ENCODE data around the gene ALPL.
A peak's percentile ranks its signal among the peaks of the same experiment; 100 is the strongest.
"Not testable (repeated sequence)": the region's sequence is repeated elsewhere in the genome, so short reads cannot be mapped to it uniquely, and the experiment has no call there.

ALPL gene

GRCh38 chr1:21509351-21510112 is at the start of gene ALPL:
Gene ALPL, plus strand, starts transcription at chr1:21509423. Its CDS starts 44,659 bp downstream, at chr1:21554082.
- no peak for DNase-seq

- DNase-seq, result not testable (repeated sequence)
Measured at GRCh38 chr1:21465127-21465526, 44.1 kb upstream of the ALPL start.

GRCh38 chr1:21467946-21468345 is 41.3 kb upstream of the ALPL start:
- DNase-seq, result not testable (repeated sequence)

GRCh38 chr1:21468599-21468998 is 40.6 kb upstream of the ALPL start:
- DNase-seq, result peak in 1 of 2 donors; percentile 12

GRCh38 chr1:21469581-21469980 is 39.6 kb upstream of the ALPL start:
- DNase-seq, result no peak

- no peak for DNase-seq
Measured at GRCh38 chr1:21472861-21473260, 36.4 kb upstream of the ALPL start.

- DNase-seq, result no peak
Measured at GRCh38 chr1:21478356-21478755, 30.9 kb upstream of the ALPL start.

- not testable (repeated sequence) for DNase-seq
Measured at GRCh38 chr1:21483881-21484280, 25.3 kb upstream of the ALPL start.

GRCh38 chr1:21489146-21489545 is 20.1 kb upstream of the ALPL start:
- DNase-seq, result no peak

- no peak for DNase-seq
Measured at GRCh38 chr1:21490774-21491487, 18.3 kb upstream of the ALPL start.

GRCh38 chr1:21491488-21492355 is 17.5 kb upstream of the ALPL start:
- DNase-seq, result no peak

GRCh38 chr1:21492356-21492625 is 16.9 kb upstream of the ALPL start:
- no peak for DNase-seq

GRCh38 chr1:21494196-21494595 is 15.0 kb upstream of the ALPL start:
- no peak for DNase-seq

GRCh38 chr1:21495225-21495820 is 13.9 kb upstream of the ALPL start:
- DNase-seq, result no peak

GRCh38 chr1:21496063-21496462 is 13.2 kb upstream of the ALPL start:
- DNase-seq, result no peak

GRCh38 chr1:21496886-21497285 is 12.3 kb upstream of the ALPL start:
- DNase-seq, result no peak

- no peak for DNase-seq
Measured at GRCh38 chr1:21497466-21498061, 11.7 kb upstream of the ALPL start.

- DNase-seq, result no peak
Measured at GRCh38 chr1:21499283-21499950, 9.8 kb upstream of the ALPL start.

GRCh38 chr1:21503706-21504377 is 5.4 kb upstream of the ALPL start:
- DNase-seq, result no peak

GRCh38 chr1:21506804-21507203 is 2.4 kb upstream of the ALPL start:
- no peak for DNase-seq

- no peak for DNase-seq
Measured at GRCh38 chr1:21507511-21508270, 1.5 kb upstream of the ALPL start.

Measured in bone marrow (tissue), 2 donors.